Kidney (tissue), 14 donors: Measurements from ENCODE around the gene ABCG1. TPM values are rescaled to one million over a fixed set of nuclear protein-coding genes. Genes with fewer than 3 reads are reported as not detected.

ENCODE experiments used
- DNase-seq, 5 donors: peaks; one replicate each; pipeline ENCODE4 v3.0.0-alpha.2; 2013 to 2020
- FAIRE-seq: peaks from 2 replicates; lab custom pipeline; 2012; peaks lifted over from hg19 to GRCh38; lab: Jason Lieb, UNC
- H3K27ac ChIP-seq, 2 donors: one replicate each; pipeline ENCODE4 v1.7.0; 2013; ENCODE audit warnings: low read depth in 2 of 2, low read length in 2 of 2, inconsistent platforms in 1 of 2
- H3K27me3 ChIP-seq: one replicate; pipeline ENCODE4 v1.7.1; 2013; ENCODE audit warnings: low read length, inconsistent platforms; ENCODE audit not compliant: control insufficient read depth, insufficient read depth
- H3K36me3 ChIP-seq, 3 donors: one replicate each; pipeline versions ENCODE4 v1.7.0 to v1.7.1; 2013; ENCODE audit warnings: low read length in 3 of 3, control low read depth in 1 of 3, inconsistent platforms in 1 of 3; ENCODE audit not compliant: insufficient read depth in 3 of 3, control insufficient read depth in 2 of 3
- H3K4me1 ChIP-seq, 3 donors: one replicate each; pipeline versions ENCODE4 v1.7.0 to v1.7.1; 2013; ENCODE audit warnings: low read length in 3 of 3, inconsistent platforms in 1 of 3, low read depth in 1 of 3; ENCODE audit not compliant: control insufficient read depth in 2 of 3, insufficient read depth in 2 of 3
- H3K4me3 ChIP-seq, 3 donors: one replicate each; pipeline versions ENCODE4 v1.7.0 to v1.8.1; 2013; ENCODE audit warnings: low read length in 3 of 3, control low read depth in 1 of 3, inconsistent platforms in 1 of 3
- H3K9ac ChIP-seq, 3 donors: one replicate each; pipeline versions ENCODE4 v1.7.0 to v1.7.1; 2013; ENCODE audit warnings: low read length in 3 of 3, control low read depth in 1 of 3, inconsistent platforms in 1 of 3
- H3K9me3 ChIP-seq, 3 donors: one replicate each; pipeline versions ENCODE4 v1.7.0 to v1.7.1; 2013; ENCODE audit warnings: low read length in 3 of 3, control low read depth in 1 of 3, inconsistent platforms in 1 of 3; ENCODE audit not compliant: control insufficient read depth in 2 of 3, insufficient read depth in 1 of 3
- intact Hi-C: fragments of 100-400 bp; cut with DNase I; formaldehyde crosslinking; loops from one replicate; pipeline ENCODE4 v1.11.1; 2022
- polyA plus RNA-seq: library from polyadenylated mRNA; stranded (reverse); fragments of 350-450 nt; fragmentation: Illumina TruSeq; extraction: RNeasy Lipid Tissue Mini Kit (QIAGEN cat#74804); gene quantifications from one replicate; pipeline ENCODE4 v1.2.3, GENCODE V29; 2014; ENCODE audit warnings: low read depth, low replicate concordance; ENCODE audit not compliant: insufficient read depth
- total RNA-seq: library from RNA; stranded (reverse); fragmentation: NEBNext Ultra II Directional; extraction: Animal tissue kit (Norgen Biotek cat#: 25700); gene quantifications from one replicate; pipeline ENCODE4 v1.2.1, GENCODE V29; 2021
- TF ChIP-seq, protein P1 (sequence below): IDR thresholded peaks from 3 replicates; pipeline ENCODE4 v1.5.1; 2012; ENCODE audit warnings: mild to moderate bottlenecking, moderate library complexity, borderline replicate concordance; ENCODE audit not compliant: insufficient read depth; ENCODE audit errors: extremely low read depth
- donor health status: control.
- donor health status: control.
- donor health status: control.
- donor health status: control.
- donor health status: control.
- donor health status: DM: yes; HTN: yes; CAD: no.
- donor health status: Normal renal cell carcinoma (clear cell type).

ABCG1 gene
- total and polyA plus RNA-seq, 2 donors from 2014 or later, result 5.6 to 27.6 TPM

DNA sequence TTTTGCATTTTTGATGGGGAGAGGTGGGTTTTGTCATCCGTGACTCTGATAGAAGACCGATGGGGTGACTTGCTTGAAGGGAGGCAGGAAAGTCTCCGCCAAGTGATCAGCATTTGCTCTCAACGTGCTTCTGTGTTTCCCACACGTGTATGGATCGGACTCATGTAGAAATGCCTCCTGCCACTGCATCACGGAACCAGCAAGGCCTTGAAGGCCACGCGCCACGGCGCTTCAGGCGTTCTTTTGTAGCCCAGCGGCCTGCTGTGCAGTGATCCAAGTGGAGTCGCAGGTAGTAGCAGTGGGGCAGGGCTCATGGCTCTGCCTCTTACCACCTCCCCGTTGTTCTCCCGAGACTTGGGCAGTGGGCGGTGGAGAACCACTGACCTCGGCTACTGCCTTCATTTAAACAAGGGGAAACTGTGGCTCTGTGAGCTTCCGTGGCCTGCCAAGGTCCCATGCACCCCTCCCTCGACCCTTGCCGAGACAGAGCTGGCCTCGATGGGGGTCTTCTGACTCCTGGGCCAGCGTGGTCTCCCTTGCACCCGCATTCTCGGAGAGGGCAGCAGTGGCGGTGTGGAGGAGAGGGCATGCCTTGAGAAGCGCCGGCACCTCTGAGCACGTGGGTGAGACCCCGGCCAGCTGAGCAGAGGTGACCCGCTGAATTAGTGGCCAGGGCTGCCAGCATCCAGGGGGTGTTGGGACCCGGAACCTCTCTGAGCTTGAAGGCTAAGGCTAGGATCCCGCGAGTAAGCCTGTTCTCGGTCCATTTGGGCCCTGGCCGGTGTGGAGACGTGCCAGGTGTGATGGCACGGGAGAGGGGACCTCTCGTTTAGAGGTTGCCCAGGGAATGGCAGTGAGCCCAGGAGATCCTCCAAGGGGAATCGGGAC is 46.1 kb upstream of the ABCG1 start:
- FAIRE-seq (no peak), DNase-seq (peak in 1 of 5 donors; percentile 72)
- Histone ChIP-seq H3K4me3 (no peak overlapping the region), H3K9ac (no peak overlapping the region), H3K36me3 (no peaks in the 10 kb centered on the region), H3K4me1 (no peaks in the 10 kb centered on the region), H3K27ac (no peak overlapping the region), H3K9me3 (no peaks in the 10 kb centered on the region), H3K27me3 (no peaks in the 10 kb centered on the region)
- TF ChIP-seq, protein P1, sequence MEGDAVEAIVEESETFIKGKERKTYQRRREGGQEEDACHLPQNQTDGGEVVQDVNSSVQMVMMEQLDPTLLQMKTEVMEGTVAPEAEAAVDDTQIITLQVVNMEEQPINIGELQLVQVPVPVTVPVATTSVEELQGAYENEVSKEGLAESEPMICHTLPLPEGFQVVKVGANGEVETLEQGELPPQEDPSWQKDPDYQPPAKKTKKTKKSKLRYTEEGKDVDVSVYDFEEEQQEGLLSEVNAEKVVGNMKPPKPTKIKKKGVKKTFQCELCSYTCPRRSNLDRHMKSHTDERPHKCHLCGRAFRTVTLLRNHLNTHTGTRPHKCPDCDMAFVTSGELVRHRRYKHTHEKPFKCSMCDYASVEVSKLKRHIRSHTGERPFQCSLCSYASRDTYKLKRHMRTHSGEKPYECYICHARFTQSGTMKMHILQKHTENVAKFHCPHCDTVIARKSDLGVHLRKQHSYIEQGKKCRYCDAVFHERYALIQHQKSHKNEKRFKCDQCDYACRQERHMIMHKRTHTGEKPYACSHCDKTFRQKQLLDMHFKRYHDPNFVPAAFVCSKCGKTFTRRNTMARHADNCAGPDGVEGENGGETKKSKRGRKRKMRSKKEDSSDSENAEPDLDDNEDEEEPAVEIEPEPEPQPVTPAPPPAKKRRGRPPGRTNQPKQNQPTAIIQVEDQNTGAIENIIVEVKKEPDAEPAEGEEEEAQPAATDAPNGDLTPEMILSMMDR, result no peak
- intact Hi-C loops, result no loop called here

DNA sequence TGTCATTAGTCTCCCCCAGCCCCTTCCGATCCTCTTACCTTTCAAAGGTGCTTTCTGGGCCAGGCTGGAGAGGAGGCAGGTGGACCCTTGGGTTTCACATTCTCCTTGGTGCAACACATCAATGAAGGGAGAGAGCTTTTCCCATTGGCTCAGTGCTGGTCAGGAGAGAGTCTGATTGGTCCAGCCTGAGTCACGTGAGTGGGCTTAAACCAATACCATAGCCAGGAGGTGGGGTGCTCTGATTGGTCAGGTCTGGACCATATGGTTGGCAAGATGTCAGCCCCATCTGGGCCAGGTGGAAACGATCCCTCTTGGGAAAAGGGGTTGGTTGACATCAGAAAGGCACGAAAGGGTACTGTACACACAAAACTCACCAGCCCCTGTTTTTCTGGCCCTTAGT is 44.8 kb upstream of the ABCG1 start:
- DNase-seq, result no peak
- intact Hi-C loops, result no loop called here
- Histone ChIP-seq H3K9me3 (no peaks in the 10 kb centered on the region), H3K4me1 (no peaks in the 10 kb centered on the region), H3K4me3 (no peak overlapping the region), H3K27ac (no peak overlapping the region), H3K9ac (no peak overlapping the region), H3K27me3 (no peaks in the 10 kb centered on the region), H3K36me3 (no peaks in the 10 kb centered on the region)
- TF ChIP-seq, protein P1, result no peak
- no peak for FAIRE-seq

DNA sequence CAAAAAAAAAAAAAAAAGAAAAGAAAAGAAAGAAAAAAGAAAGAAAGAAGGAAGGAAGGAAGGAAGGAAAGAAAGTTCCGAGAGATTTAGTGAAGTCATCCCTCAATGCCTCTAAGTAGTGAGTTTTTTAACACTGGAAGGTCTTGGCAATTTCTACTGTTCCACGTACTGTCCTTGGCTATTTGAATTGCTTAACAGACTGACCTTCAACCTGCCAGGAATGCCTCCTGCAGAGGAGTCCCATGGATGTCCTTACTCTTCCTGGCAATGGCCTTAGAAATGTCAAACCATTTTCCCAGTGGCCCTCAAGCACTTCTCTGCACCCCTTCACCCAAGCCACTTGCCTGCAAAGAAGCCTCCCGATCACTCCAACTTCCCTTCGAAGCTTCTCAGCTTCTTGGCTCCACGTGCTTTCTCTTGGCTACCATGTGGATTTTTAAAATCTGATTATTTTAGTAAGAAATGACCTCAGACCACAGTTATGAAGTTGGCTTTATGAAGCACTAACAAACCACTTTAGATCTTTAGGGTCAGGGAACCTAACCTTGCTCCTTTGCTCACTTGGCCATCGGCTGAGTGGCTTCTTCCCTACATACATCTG is 43.7 kb upstream of the ABCG1 start:
- no peaks in the 10 kb centered on the region for H3K36me3 ChIP-seq
- no peak overlapping the region for H3K4me3 ChIP-seq
- intact Hi-C loops, result no loop called here
- no peaks in the 10 kb centered on the region for H3K9me3 ChIP-seq
- no peak overlapping the region for H3K27ac ChIP-seq
- FAIRE-seq (no peak), DNase-seq (no peak)
- TF ChIP-seq, protein P1, result no peak
- no peaks in the 10 kb centered on the region for H3K4me1 ChIP-seq
- no peaks in the 10 kb centered on the region for H3K27me3 ChIP-seq
- H3K9ac ChIP-seq, result no peak overlapping the region
